ENCODE data around the gene PDLIM1. TPM values are rescaled to one million over a fixed set of nuclear protein-coding genes. Genes with fewer than 3 reads are reported as not detected.

The PDLIM1 gene
- total and polyA plus RNA-seq, 3 donors from 2014 or later = 14.9 to 64.3 (median 23.5) TPM

GRCh38 chr10:95287281-95287680 is 3.5 kb downstream of the PDLIM1 start:
- intact Hi-C loops (cut with DNase I; ENCODE audit: low total_unique reads) = no loop called here
- TF ChIP-seq POLR2A (IDR thresholded peaks at IDR 0.05) (no peak), CTCF (IDR thresholded peaks at IDR 0.05) (no peak)
- Histone ChIP-seq H3K9me3 (no peaks in the 10 kb centered on the region), H3K27ac (no peak overlapping the region), H3K27me3 (no peaks in the 10 kb centered on the region), H3K36me3 (ENCODE audit: low read depth, missing control alignments) (no peaks in the 10 kb centered on the region), H3K4me1 (no peaks in the 10 kb centered on the region), H3K4me3 (no peak overlapping the region)
- DNase-seq = no peak
- WGBS, 2 donors = 61 to 71% methylated on average over 3 of the region's 3 CpGs

GRCh38 chr10:95286707-95287106 is 4.1 kb downstream of the PDLIM1 start:
- intact Hi-C loops (cut with DNase I; ENCODE audit: low total_unique reads) = no loop called here
- no peak for TF ChIP-seq CTCF (IDR thresholded peaks at IDR 0.05)
- 78 to 100% methylated on average over 1 of the region's 1 CpG for WGBS, 2 donors
- Histone ChIP-seq H3K36me3 (ENCODE audit: low read depth, missing control alignments) (no peaks in the 10 kb centered on the region), H3K27ac (no peak overlapping the region), H3K4me3 (no peak overlapping the region), H3K4me1 (no peaks in the 10 kb centered on the region), H3K27me3 (no peaks in the 10 kb centered on the region), H3K9me3 (no peaks in the 10 kb centered on the region)
- DNase-seq = no peak

- Histone ChIP-seq H3K4me1 (no peaks in the 10 kb centered on the region), H3K27ac (no peak overlapping the region), H3K4me3 (no peak overlapping the region), H3K27me3 (no peaks in the 10 kb centered on the region), H3K36me3 (ENCODE audit: low read depth, missing control alignments) (no peaks in the 10 kb centered on the region), H3K9me3 (no peaks in the 10 kb centered on the region)
- WGBS, 2 donors = 84 to 92% methylated on average over 2 of the region's 2 CpGs
- TF ChIP-seq CTCF (IDR thresholded peaks at IDR 0.05) (no peak), POLR2A (IDR thresholded peaks at IDR 0.05) (no peak)
- DNase-seq = no peak
- intact Hi-C loops (cut with DNase I; ENCODE audit: low total_unique reads) = no loop called here
Measured at GRCh38 chr10:95285556-95285955, 5.2 kb downstream of the PDLIM1 start.

- WGBS, 2 donors = 87 to 89% methylated on average over 3 of the region's 3 CpGs
- H3K4me3 ChIP-seq = no peak overlapping the region
- no peaks in the 10 kb centered on the region for H3K4me1 ChIP-seq
- intact Hi-C loops (cut with DNase I; ENCODE audit: low total_unique reads) = no loop called here
- H3K27me3 ChIP-seq = no peaks in the 10 kb centered on the region
- TF ChIP-seq CTCF (IDR thresholded peaks at IDR 0.05) (no peak), POLR2A (IDR thresholded peaks at IDR 0.05) (no peak)
- H3K27ac ChIP-seq = no peak overlapping the region
- no peaks in the 10 kb centered on the region for H3K36me3 ChIP-seq (ENCODE audit: low read depth, missing control alignments)
- no peak for DNase-seq
- no peaks in the 10 kb centered on the region for H3K9me3 ChIP-seq
Measured at GRCh38 chr10:95284807-95285206, 6.0 kb downstream of the PDLIM1 start.

- 84 to 91% methylated on average over 3 of the region's 3 CpGs for WGBS, 2 donors
- Histone ChIP-seq H3K4me1 (no peaks in the 10 kb centered on the region), H3K27ac (no peak overlapping the region)
Measured at GRCh38 chr10:95282107-95282506, 8.7 kb downstream of the PDLIM1 start.

More at GRCh38 chr10:95282107-95282506, 8.7 kb downstream of the PDLIM1 start:
- H3K9me3 ChIP-seq = no peaks in the 10 kb centered on the region
- DNase-seq = no peak
- no peaks in the 10 kb centered on the region for H3K27me3 ChIP-seq
- H3K36me3 ChIP-seq (ENCODE audit: low read depth, missing control alignments) = no peaks in the 10 kb centered on the region
- intact Hi-C loops (cut with DNase I; ENCODE audit: low total_unique reads) = no loop called here
- TF ChIP-seq CTCF (IDR thresholded peaks at IDR 0.05) (no peak), POLR2A (IDR thresholded peaks at IDR 0.05) (no peak)
- H3K4me3 ChIP-seq = no peak overlapping the region
